GM23338 (cell line): Measurements from ENCODE around the gene FAM117A. TPM values are rescaled to one million over a fixed set of nuclear protein-coding genes. Genes with fewer than 3 reads are reported as not detected.

Source experiments
- ATAC-seq: fragments of 200-7000 bp; cut with Tn5 transposase; 3 replicates; pipeline ENCODE4 v1.9.1; 2020
- DNase-seq: peaks from one replicate; pipeline ENCODE4 v3.0.0-alpha.2; 2015; ENCODE audit warnings: low spot score
- H2AFZ ChIP-seq: fragments of 200-600 bp; sonication (generic); 2 replicates; pipeline ENCODE4 v1.8.0; 2016; ENCODE audit warnings: antibody characterized with exemption, mild to moderate bottlenecking, moderate library complexity
- H3F3A ChIP-seq: fragments of 200-600 bp; sonication (generic); replicated peaks from 2 replicates; pipeline ENCODE4 v1.8.0; 2017; ENCODE audit warnings: antibody characterized with exemption, mixed run types, low read depth
- H3K27ac ChIP-seq: fragments of 200-600 bp; sonication (generic); 2 replicates; pipeline ENCODE4 v1.6.1; 2016; ENCODE audit warnings: low read depth
- H3K27me3 ChIP-seq: fragments of 200-600 bp; sonication (generic); 2 replicates; pipeline ENCODE4 v1.8.0; 2016; ENCODE audit warnings: mild to moderate bottlenecking, mixed run types, moderate library complexity; ENCODE audit not compliant: insufficient read depth
- H3K36me3 ChIP-seq: fragments of 200-600 bp; sonication (generic); 2 replicates; pipeline ENCODE4 v1.8.0; 2016; ENCODE audit warnings: mild to moderate bottlenecking; ENCODE audit not compliant: insufficient read depth
- H3K4me1 ChIP-seq: fragments of 200-600 bp; sonication (generic); 2 replicates; pipeline ENCODE4 v1.8.0; 2016; ENCODE audit warnings: mild to moderate bottlenecking, moderate library complexity; ENCODE audit not compliant: insufficient read depth
- H3K4me2 ChIP-seq: fragments of 200-600 bp; sonication (generic); 2 replicates; pipeline ENCODE4 v1.7.1; 2017; ENCODE audit warnings: mixed run types
- H3K4me3 ChIP-seq: fragments of 200-600 bp; sonication (generic); 2 replicates; pipeline ENCODE4 v1.6.1; 2016; ENCODE audit warnings: mixed run types
- H3K79me2 ChIP-seq: fragments of 200-600 bp; sonication (generic); replicated peaks from 2 replicates; pipeline ENCODE4 v1.8.0; 2017; ENCODE audit warnings: mild to moderate bottlenecking; ENCODE audit not compliant: insufficient read depth
- H3K9me2 ChIP-seq: fragments of 200-600 bp; sonication (generic); 2 replicates; pipeline ENCODE4 v1.8.0; 2017; ENCODE audit not compliant: insufficient read depth
- H4K20me1 ChIP-seq: fragments of 200-600 bp; sonication (generic); replicated peaks from 2 replicates; pipeline ENCODE4 v1.8.0; 2017; ENCODE audit warnings: mild to moderate bottlenecking; ENCODE audit not compliant: insufficient read depth
- H3K27ac Mint-ChIP-seq: 2 replicates; pipeline ENCODE4 v1.8.0; 2020; ENCODE audit warnings: inconsistent platforms, mild to moderate bottlenecking, moderate library complexity, mixed read lengths
- H3K27me3 Mint-ChIP-seq: 3 replicates; pipeline ENCODE4 v1.8.0; 2022; ENCODE audit warnings: low read depth, mild to moderate bottlenecking, moderate library complexity, mixed read lengths, inconsistent platforms; ENCODE audit not compliant: insufficient read depth, poor library complexity
- H3K36me3 Mint-ChIP-seq: 3 replicates; pipeline ENCODE4 v1.8.0; 2021; ENCODE audit warnings: low read depth, mild to moderate bottlenecking, inconsistent platforms, moderate library complexity, mixed read lengths
- H3K4me1 Mint-ChIP-seq: 3 replicates; pipeline ENCODE4 v1.8.0; 2020; ENCODE audit warnings: mild to moderate bottlenecking, inconsistent platforms, mixed read lengths
- H3K4me3 Mint-ChIP-seq: 3 replicates; pipeline ENCODE4 v1.8.0; 2021; ENCODE audit warnings: moderate library complexity, mild to moderate bottlenecking, inconsistent platforms, mixed read lengths
- H3K9me3 Mint-ChIP-seq: 3 replicates; pipeline ENCODE4 v1.8.0; 2020; ENCODE audit warnings: moderate library complexity, mild to moderate bottlenecking, inconsistent platforms, mixed read lengths
- CTCF ChIP-seq, 2 experiments: fragments of 200-600 bp in 1 of 2; sonication (generic) in 1 of 2; conservative IDR thresholded peaks; 2 replicates each; pipeline versions ENCODE4 v1.5.1 to v1.6.1; 2016 to 2017; ENCODE audit warnings: antibody characterized with exemption in 2 of 2, low read depth in 2 of 2, mild to moderate bottlenecking in 2 of 2, moderate library complexity in 1 of 2
- JUNB ChIP-seq: IDR thresholded peaks from one replicate; pipeline ENCODE4 v1.6.1; 2016; ENCODE audit warnings: antibody characterized with exemption; ENCODE audit not compliant: unreplicated experiment
- REST ChIP-seq: IDR thresholded peaks from one replicate; pipeline ENCODE4 v1.6.1; 2018; ENCODE audit warnings: antibody characterized with exemption; ENCODE audit not compliant: unreplicated experiment
- STAT1 ChIP-seq: IDR thresholded peaks from one replicate; pipeline ENCODE4 v1.6.1; 2016; ENCODE audit warnings: antibody characterized with exemption; ENCODE audit not compliant: unreplicated experiment
- ZNF331 ChIP-seq: fragments of 250-450 bp; sonication (Bioruptor Pico); IDR thresholded peaks from 2 replicates; pipeline ENCODE4 v1.5.0; 2020; ENCODE audit warnings: low read depth, mild to moderate bottlenecking, moderate library complexity
- ZNF462 ChIP-seq: fragments of 250-450 bp; sonication (Bioruptor Pico); IDR thresholded peaks from 2 replicates; pipeline ENCODE4 v1.5.0; 2020; ENCODE audit warnings: mild to moderate bottlenecking, moderate library complexity
- polyA plus RNA-seq: library from polyadenylated mRNA; unstranded; fragments of >200 nt; fragmentation: Nextera tagmentation; extraction: Ambion mirVana; gene quantifications from 2 replicates; pipeline ENCODE4 v1.2.1, GENCODE V29; 2016
- total RNA-seq: library from RNA; depleted of rRNA; stranded (reverse); fragments of >200 nt; shearing (Covaris generic); gene quantifications from 2 replicates; pipeline ENCODE4 v1.2.3, GENCODE V29; 2014

The FAM117A gene
- total and polyA plus RNA-seq, 2 experiments from 2014 or later: 21.3 to 46.4 TPM

GRCh38 chr17:49729069-49729468 lies 34.9 kb downstream of the FAM117A start:
- DNase-seq (no peak), ATAC-seq (no peak)
- TF ChIP-seq CTCF (conservative IDR thresholded peaks at IDR 0.05; ENCODE audit: low read depth in 2 of 2): no peak
- no peak for TF ChIP-seq JUNB
- no peak for TF ChIP-seq REST
- TF ChIP-seq ZNF462 (CRISPR knock-in tag): no peak
- no peak for TF ChIP-seq STAT1
- no peak for TF ChIP-seq ZNF331 (CRISPR knock-in tag)
- Histone ChIP-seq H3K4me3 (no peak overlapping the region), H3F3A (0 out of 2 replicates have a peak, but pooled peaks cover 3% of the 10 kb centered on the region), H2AFZ (no peak overlapping the region), H3K4me1 (no peaks in the 10 kb centered on the region), H3K27me3 (no peaks in the 10 kb centered on the region), H3K36me3 (no peaks in the 10 kb centered on the region), H3K9me2 (no peaks in the 10 kb centered on the region), H3K27ac (no peak overlapping the region), H3K4me2 (no peak overlapping the region), H3K79me2 (peaks cover 32% of the 10 kb centered on the region), H4K20me1 (peaks cover 31% of the 10 kb centered on the region)
- Mint-ChIP-seq H3K4me3 (no peak overlapping the region), H3K4me1 (0 out of 3 replicates have a peak, but pooled peaks cover 2% of the 10 kb centered on the region), H3K9me3 (no peaks in the 10 kb centered on the region; the same call in 2 of the 3 replicates), H3K36me3 (peaks cover 28% of the 10 kb centered on the region), H3K27me3 (no peaks in the 10 kb centered on the region), H3K27ac (no peak overlapping the region)
